Cardiac muscle cell (in vitro differentiated cells and primary cell): Measurements from ENCODE around the gene PDE2A. TPM values are rescaled to one million over a fixed set of nuclear protein-coding genes. Genes with fewer than 3 reads are reported as not detected.
A peak's percentile ranks its signal among the peaks of the same experiment; 100 is the strongest.

Experiments
- DNase-seq, 2 donors: peaks; one replicate each; pipeline versions ENCODE4 v3.0.0 to v3.0.0-alpha.2; 2010 to 2017; ENCODE audit warnings: low read depth in 1 of 2, low spot score in 1 of 2
- H3K27ac ChIP-seq: fragments of 200-600 bp; sonication (generic); 2 replicates; pipeline ENCODE4 v1.5.1; 2016
- H3K27me3 ChIP-seq: fragments of 200-600 bp; sonication (generic); 2 replicates; pipeline ENCODE4 v1.6.0; 2016; ENCODE audit warnings: control low read depth
- H3K36me3 ChIP-seq: fragments of 200-600 bp; sonication (generic); 2 replicates; pipeline ENCODE4 v1.5.1; 2016; ENCODE audit warnings: control low read depth
- H3K4me1 ChIP-seq: fragments of 200-600 bp; sonication (generic); 2 replicates; pipeline ENCODE4 v1.8.1; 2017; ENCODE audit warnings: low read depth, mild to moderate bottlenecking, mixed run types
- H3K4me3 ChIP-seq: fragments of 200-600 bp; sonication (generic); 2 replicates; pipeline ENCODE4 v1.5.1; 2016; ENCODE audit warnings: mild to moderate bottlenecking
- H3K9me3 ChIP-seq: fragments of 200-600 bp; sonication (generic); 2 replicates; pipeline ENCODE4 v1.5.1; 2017; ENCODE audit warnings: low read depth, mild to moderate bottlenecking, control low read depth
- CTCF ChIP-seq: IDR thresholded peaks from 2 replicates; pipeline ENCODE4 v1.5.1; 2012; ENCODE audit warnings: low read depth, mild to moderate bottlenecking, low read length
- polyA plus RNA-seq: library from polyadenylated mRNA; unstranded; fragments of >200 nt; fragmentation: Nextera tagmentation; extraction: Ambion mirVana; gene quantifications from 2 replicates; pipeline ENCODE4 v1.2.1, GENCODE V29; 2016
- total RNA-seq: library from RNA; depleted of rRNA; stranded (reverse); fragments of >200 nt; gene quantifications from 2 replicates; pipeline ENCODE4 v1.2.3, GENCODE V29; 2016

PDE2A gene
- total and polyA plus RNA-seq, 2 experiments from 2014 or later, result 0.92 TPM; not detected in 1

DNA sequence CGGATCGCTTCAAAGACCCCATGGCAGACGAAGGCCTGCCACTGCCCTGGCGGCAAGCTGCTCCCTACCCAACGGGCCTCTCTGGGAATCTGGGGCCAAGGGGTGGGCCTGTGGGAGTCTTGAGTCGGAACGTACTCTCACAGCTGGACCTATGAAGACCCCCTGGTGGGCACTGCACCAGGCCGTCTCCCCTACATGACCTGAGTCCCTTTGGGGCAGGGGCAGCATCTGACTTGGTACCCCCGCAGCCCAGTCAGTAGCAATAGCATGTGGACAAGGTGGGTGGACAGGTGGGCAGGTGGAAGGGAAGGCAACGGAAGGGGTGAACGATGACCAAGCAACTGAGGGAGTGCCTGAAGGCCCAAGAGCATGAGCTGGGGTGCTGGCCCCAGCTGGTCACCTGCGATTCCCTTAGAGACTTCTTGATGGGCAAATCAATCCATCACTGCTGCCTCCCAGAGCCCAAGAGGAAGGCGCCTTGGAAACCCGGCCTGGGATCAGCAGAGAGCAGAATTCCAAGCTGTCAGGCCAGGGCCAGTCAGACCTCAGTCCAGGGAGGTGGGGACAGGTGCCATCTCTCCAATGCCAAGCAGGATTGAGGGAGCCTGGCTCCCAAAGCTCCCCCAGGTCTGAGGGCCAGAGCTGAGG lies 42.7 kb upstream of the PDE2A start:
- no peak for TF ChIP-seq CTCF
- no peak overlapping the region for H3K27ac ChIP-seq
- H3K27me3 ChIP-seq, result no peaks in the 10 kb centered on the region
- peaks cover 54% of the 10 kb centered on the region for H3K4me1 ChIP-seq
- no peaks in the 10 kb centered on the region for H3K9me3 ChIP-seq
- DNase-seq, result no peak
- H3K36me3 ChIP-seq, result no peaks in the 10 kb centered on the region
- no peak overlapping the region for H3K4me3 ChIP-seq

DNA sequence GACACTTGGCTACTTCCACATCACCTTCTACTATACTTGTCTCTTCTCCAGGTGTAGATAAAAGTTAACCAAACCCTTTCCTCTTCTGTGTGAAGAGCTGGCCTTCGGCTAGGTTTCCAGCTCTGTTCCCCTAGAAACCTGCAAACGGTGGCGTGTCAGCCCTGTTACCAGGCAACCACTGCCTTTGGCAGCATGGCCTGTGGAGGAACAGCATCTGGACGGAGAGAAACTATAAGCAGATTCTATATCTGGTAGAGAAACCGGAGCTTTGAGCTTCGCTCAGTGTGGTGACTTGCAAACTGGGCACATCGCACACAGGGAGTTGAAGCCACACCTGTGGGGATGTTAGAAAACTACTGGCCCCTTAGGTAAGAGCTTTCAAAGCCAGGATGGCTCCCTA lies 42.1 kb upstream of the PDE2A start:
- no peak for TF ChIP-seq CTCF
- Histone ChIP-seq H3K27me3 (no peaks in the 10 kb centered on the region), H3K4me1 (peaks cover 50% of the 10 kb centered on the region), H3K36me3 (no peaks in the 10 kb centered on the region), H3K4me3 (no peak overlapping the region), H3K9me3 (no peaks in the 10 kb centered on the region), H3K27ac (no peak overlapping the region)
- DNase-seq, result no peak

- no peak for DNase-seq
- Histone ChIP-seq H3K27me3 (no peaks in the 10 kb centered on the region), H3K36me3 (peaks cover 3% of the 10 kb centered on the region), H3K27ac (peak overlapping the region; percentile 77), H3K4me1 (peaks cover 21% of the 10 kb centered on the region), H3K9me3 (no peaks in the 10 kb centered on the region), H3K4me3 (no peak overlapping the region)
- no peak for TF ChIP-seq CTCF
Observed at GRCh38 chr11:72712841-72713240, 38.6 kb upstream of the PDE2A start.

DNA sequence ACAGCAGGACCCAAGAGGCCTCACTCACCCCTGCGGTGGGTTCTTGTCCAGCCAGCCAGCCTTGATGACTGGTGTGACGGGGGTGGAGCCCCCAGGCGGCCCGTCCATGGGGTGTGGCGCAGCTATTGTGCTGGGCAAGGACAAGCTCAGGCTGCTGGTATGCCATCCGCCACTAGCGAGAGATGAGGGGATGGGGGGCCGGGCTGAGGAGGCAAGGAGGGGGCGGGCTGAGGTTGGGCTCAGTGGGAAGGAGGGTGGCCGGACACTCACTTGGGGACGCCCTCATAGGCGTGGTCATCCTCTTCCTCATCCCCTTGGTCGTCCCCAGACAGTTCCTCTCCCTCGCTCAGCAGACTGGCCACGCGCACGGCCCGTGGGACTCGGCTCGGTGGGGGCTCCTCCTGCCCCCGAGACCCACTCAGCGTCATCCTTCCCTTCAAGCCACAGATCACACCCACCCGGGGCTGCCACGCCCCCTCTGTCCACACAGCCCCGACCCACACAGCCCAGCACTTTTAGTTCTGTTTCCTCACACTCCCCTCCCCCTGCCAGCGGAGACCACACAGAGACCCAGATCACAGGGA lies 38.0 kb upstream of the PDE2A start:
- Histone ChIP-seq H3K36me3 (peaks cover 3% of the 10 kb centered on the region), H3K27ac (peak overlapping the region; percentile 77), H3K27me3 (no peaks in the 10 kb centered on the region), H3K9me3 (no peaks in the 10 kb centered on the region), H3K4me3 (no peak overlapping the region), H3K4me1 (peaks cover 21% of the 10 kb centered on the region)
- DNase-seq, result peak in 1 of 2 donors; percentile 38
- TF ChIP-seq CTCF, result no peak

GRCh38 chr11:72711141-72711540 lies 36.9 kb upstream of the PDE2A start:
- H3K36me3 ChIP-seq, result peaks cover 3% of the 10 kb centered on the region

More at GRCh38 chr11:72711141-72711540, 36.9 kb upstream of the PDE2A start:
- DNase-seq, result no peak
- no peak overlapping the region for H3K27ac ChIP-seq
- no peaks in the 10 kb centered on the region for H3K27me3 ChIP-seq
- no peak overlapping the region for H3K4me3 ChIP-seq
- H3K4me1 ChIP-seq, result peaks cover 18% of the 10 kb centered on the region
- no peak for TF ChIP-seq CTCF
- H3K9me3 ChIP-seq, result no peaks in the 10 kb centered on the region
